Heart left ventricle (tissue), 13 donors: Measurements from ENCODE around the gene TADA3.

Experiments used
- POLR2A ChIP-seq, 2 donors: fragments of 450-650 bp; IDR thresholded peaks; one replicate each; pipeline ENCODE4 v1.6.1; 2017; ENCODE audit warnings: antibody characterized with exemption in 2 of 2, mild to moderate bottlenecking in 2 of 2, moderate library complexity in 2 of 2
- TF ChIP-seq, protein P1 (sequence below), 12 donors: fragments of 200-600 bp; sonication (generic) in 4 of 12; IDR thresholded peaks; one replicate each; pipeline versions ENCODE4 v1.5.0 to v1.8.0; 2018 to 2022; ENCODE audit warnings: antibody characterized with exemption in 12 of 12, mild to moderate bottlenecking in 5 of 12
- donor health status: ischemic (EF 13 %, LVEDD 7.1; RV severe dilation, severe dysfunction).
- donor health status: DM: no; HTN: yes; CAD: no.
- donor health status: DM: no; HTN: no; CAD: no.
- donor health status: ischemic (EF 25% LVEDD 6.9; RV normal size, moderate dysfunction).
- donor health status: ischemic (EF 25% LVEDD 5.7; RV mildly dilated, moderate dysfunction).
- donor health status: ischemic (EF 35%, LVEDD 5.7; RV mildly dilated, moderate dysfunction).
- donor health status: nonischemic (EF 11% LVEDD 7.7; RV severe dilation, severe dysfunction).
- donor health status: DM: yes; HTN: yes; CAD: no.
- donor health status: PGD.
- donor health status: ischemic (EF 29% LVEDD 5.4; RV normal size, mild dysfunction).
- donor health status: nonischemic (EF 23%, LVEDD 6.1; RV moderate dilation, normal function).

DNA sequence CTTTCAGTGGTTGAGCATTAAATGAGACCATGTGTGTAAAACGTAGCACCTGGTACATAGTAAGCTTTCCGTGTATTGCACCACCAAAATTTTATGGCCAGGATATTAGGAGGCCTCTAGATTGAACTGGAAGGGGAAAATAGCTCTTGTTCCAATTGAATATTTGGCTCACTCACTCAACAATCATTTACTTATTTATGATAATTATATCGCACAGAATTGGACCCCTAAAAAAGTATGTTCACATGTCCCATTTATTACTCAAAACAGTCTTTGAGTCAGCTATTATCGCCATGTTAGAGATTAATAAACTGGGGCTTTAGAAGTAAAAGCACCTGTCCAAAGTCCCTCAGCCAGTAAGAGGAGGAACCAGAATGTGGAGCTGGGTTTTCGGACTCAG, 12.7 kb upstream of the TADA3 start:
- TF ChIP-seq, protein P1, sequence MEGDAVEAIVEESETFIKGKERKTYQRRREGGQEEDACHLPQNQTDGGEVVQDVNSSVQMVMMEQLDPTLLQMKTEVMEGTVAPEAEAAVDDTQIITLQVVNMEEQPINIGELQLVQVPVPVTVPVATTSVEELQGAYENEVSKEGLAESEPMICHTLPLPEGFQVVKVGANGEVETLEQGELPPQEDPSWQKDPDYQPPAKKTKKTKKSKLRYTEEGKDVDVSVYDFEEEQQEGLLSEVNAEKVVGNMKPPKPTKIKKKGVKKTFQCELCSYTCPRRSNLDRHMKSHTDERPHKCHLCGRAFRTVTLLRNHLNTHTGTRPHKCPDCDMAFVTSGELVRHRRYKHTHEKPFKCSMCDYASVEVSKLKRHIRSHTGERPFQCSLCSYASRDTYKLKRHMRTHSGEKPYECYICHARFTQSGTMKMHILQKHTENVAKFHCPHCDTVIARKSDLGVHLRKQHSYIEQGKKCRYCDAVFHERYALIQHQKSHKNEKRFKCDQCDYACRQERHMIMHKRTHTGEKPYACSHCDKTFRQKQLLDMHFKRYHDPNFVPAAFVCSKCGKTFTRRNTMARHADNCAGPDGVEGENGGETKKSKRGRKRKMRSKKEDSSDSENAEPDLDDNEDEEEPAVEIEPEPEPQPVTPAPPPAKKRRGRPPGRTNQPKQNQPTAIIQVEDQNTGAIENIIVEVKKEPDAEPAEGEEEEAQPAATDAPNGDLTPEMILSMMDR (IDR thresholded peaks at IDR 0.05): no peak
- TF ChIP-seq POLR2A (IDR thresholded peaks at IDR 0.05): no peak
